ACC112 (cell line): ENCODE results near the gene HOXB4.
"Not testable (repeated sequence)": the region's sequence is repeated elsewhere in the genome, so short reads cannot be mapped to it uniquely, and the experiment has no call there.

Experiments
- H2AFZ ChIP-seq: fragments of 200-600 bp; sonication (generic); one replicate; pipeline ENCODE4 v1.6.0; 2017; ENCODE audit warnings: antibody characterized with exemption, low read length; ENCODE audit not compliant: unreplicated experiment
- H3K27ac ChIP-seq: fragments of 200-600 bp; sonication (generic); 2 replicates; pipeline ENCODE4 v1.5.1; 2014; ENCODE audit warnings: low read depth, mild to moderate bottlenecking, antibody characterized with exemption, low read length, moderate library complexity
- H3K27me3 ChIP-seq: fragments of 200-600 bp; sonication (generic); 2 replicates; pipeline ENCODE4 v1.6.1; 2014; ENCODE audit warnings: mild to moderate bottlenecking, antibody characterized with exemption, low read length, moderate library complexity, mixed read lengths; ENCODE audit not compliant: insufficient read depth
- H3K36me3 ChIP-seq: fragments of 200-600 bp; sonication (generic); 2 replicates; pipeline ENCODE4 v1.6.1; 2016; ENCODE audit warnings: mild to moderate bottlenecking, antibody characterized with exemption, low read length, moderate library complexity, mixed read lengths; ENCODE audit not compliant: insufficient read depth
- H3K4me1 ChIP-seq: fragments of 200-600 bp; sonication (generic); one replicate; pipeline ENCODE4 v1.6.1; 2016; ENCODE audit warnings: low read length, mixed read lengths; ENCODE audit not compliant: insufficient read depth, unreplicated experiment, control insufficient read depth
- H3K4me3 ChIP-seq: fragments of 200-600 bp; sonication (generic); 2 replicates; pipeline ENCODE4 v1.5.1; 2014; ENCODE audit warnings: mild to moderate bottlenecking, low read depth, low read length
- H3K79me2 ChIP-seq: fragments of 200-600 bp; sonication (generic); one replicate; pipeline ENCODE4 v1.6.0; 2016; ENCODE audit warnings: low read length; ENCODE audit not compliant: control insufficient read depth, unreplicated experiment, insufficient read depth

The HOXB4 gene

DNA sequence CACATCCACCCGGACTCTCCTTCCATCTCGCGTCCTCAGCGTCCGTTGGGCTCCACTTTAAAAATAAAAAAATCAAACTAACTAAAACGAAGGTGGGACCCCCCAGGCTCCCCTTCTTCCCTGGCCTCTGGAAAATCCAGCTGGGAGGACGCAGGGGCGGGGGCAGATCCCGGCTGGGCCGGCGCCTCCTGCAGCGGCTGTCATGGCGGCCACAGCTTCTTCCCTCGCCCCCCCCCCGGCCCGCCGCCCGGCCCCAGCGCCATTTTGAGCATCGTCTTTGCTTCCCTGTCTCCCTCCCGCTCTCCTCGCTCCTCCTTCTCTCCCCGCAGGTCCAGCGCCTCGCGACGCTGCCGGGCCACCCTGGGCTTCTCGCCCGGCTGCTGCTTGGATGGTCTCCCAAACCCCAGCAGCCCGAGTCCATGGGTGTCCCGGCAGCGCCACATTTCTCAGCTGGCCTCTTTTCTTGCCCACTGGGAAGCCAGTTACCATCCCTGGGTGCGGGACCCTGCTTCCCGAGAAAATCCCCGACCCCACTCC is 36.5 kb downstream of the HOXB4 start:
- no peaks in the 10 kb centered on the region for H3K4me1 ChIP-seq
- H2AFZ ChIP-seq, result peak overlapping the region; percentile 11
- no peak overlapping the region for H3K27ac ChIP-seq
- H3K79me2 ChIP-seq, result no peaks in the 10 kb centered on the region
- no peaks in the 10 kb centered on the region for H3K36me3 ChIP-seq
- peaks cover 86% of the 10 kb centered on the region for H3K27me3 ChIP-seq
- H3K4me3 ChIP-seq, result peak overlapping the region; percentile 42; the same call in 1 of the 2 replicates

DNA sequence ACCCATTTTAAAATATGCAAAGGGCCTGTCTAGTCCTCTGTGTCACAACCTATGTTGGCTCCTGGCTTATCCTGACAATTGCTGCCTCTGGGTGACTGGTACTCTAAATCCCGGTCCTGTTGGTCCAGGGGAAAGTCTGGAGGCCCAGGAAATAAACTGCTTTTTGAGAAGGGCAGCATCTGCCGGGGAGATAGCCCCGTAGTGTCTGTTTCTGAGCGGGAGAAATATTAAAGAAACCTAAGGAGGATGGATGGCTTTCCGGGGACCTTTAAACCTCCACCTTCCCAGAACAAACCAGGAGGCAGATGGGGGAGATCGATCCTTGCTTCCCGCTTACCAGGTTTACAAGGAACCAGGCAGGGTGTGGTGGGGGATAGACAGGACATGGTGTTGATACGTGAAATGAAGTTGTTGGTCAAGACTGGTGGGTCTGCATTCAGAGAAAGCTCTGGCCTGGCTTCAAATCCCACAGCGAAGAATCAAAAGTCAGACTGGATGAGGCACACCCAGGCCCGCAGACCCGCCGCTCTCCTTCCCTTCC is 37.0 kb downstream of the HOXB4 start:
- Histone ChIP-seq H2AFZ (peak overlapping the region; percentile 11), H3K79me2 (no peaks in the 10 kb centered on the region), H3K27me3 (peaks cover 84% of the 10 kb centered on the region), H3K36me3 (no peaks in the 10 kb centered on the region), H3K4me1 (no peaks in the 10 kb centered on the region), H3K4me3 (peak overlapping the region; percentile 42; the same call in 1 of the 2 replicates), H3K27ac (no peak overlapping the region)

DNA sequence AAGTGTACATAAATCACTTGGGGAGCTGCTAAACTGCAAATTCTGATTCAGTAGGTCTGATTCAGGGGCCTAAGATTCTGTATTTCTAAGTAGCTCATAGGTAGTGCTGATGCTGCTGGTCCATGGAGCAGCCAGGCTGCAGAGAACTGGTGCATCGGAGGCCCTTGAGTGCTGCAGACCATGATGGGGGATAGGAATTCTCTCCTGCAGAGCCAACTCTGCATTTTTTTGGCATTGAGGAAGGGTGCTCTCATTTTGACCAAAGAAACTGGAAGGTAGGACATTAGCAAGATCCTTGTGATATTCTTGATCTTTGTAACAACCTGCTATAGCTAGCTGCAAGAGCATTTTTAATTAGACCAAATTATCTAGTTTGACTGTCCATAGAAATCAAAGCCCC is 37.9 kb downstream of the HOXB4 start:
- H3K79me2 ChIP-seq, result no peaks in the 10 kb centered on the region
- no peaks in the 10 kb centered on the region for H3K36me3 ChIP-seq
- peaks cover 81% of the 10 kb centered on the region for H3K27me3 ChIP-seq
- no peak overlapping the region for H3K27ac ChIP-seq
- H3K4me3 ChIP-seq, result no peak overlapping the region
- no peak overlapping the region for H2AFZ ChIP-seq
- H3K4me1 ChIP-seq, result no peaks in the 10 kb centered on the region

DNA sequence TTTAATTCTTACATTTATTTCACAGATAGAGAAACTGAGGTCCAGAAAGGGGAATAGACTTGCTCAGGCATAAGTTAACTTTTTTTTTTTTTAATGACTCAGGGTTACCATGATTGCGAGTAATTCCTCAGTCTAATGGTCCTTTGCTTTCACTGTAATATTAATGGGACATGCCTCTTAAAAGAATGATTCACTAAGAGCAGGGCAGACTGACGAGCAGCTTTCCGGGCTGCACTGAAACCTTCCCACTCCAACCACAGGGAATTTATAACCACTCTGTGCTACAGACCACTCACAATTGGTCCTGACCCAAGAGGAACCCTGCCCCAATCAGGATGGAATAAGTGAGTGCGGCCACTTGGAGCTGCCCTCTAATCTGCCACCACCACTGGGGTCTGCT is 39.0 kb downstream of the HOXB4 start:
- Histone ChIP-seq H3K4me3 (no peak overlapping the region), H3K79me2 (no peaks in the 10 kb centered on the region), H3K36me3 (no peaks in the 10 kb centered on the region), H3K27ac (no peak overlapping the region), H2AFZ (no peak overlapping the region), H3K27me3 (peaks cover 75% of the 10 kb centered on the region), H3K4me1 (no peaks in the 10 kb centered on the region)

DNA sequence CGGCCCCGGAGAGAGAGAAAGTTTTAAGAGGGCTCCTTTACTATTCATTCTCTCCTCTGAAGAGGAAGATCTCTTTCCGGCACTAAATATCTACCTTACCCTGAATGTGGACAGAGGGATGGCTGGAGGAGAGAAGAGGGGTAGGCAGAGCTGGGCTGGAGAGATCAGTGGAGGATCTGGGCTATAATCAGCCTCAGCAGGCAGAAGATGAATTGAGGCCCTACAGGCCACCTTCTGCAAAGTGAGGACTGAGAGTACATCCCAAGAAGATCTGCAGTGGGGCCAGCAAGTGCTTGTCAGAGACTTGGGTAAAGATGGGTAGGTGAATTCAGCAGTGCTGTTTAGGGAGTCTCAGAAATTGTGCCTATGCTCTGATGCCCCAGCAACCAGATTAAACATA is 40.8 kb downstream of the HOXB4 start:
- Histone ChIP-seq H3K4me3 (no peak overlapping the region), H3K79me2 (no peaks in the 10 kb centered on the region), H3K27ac (no peak overlapping the region), H2AFZ (no peak overlapping the region), H3K27me3 (peaks cover 72% of the 10 kb centered on the region), H3K36me3 (no peaks in the 10 kb centered on the region), H3K4me1 (no peaks in the 10 kb centered on the region)

DNA sequence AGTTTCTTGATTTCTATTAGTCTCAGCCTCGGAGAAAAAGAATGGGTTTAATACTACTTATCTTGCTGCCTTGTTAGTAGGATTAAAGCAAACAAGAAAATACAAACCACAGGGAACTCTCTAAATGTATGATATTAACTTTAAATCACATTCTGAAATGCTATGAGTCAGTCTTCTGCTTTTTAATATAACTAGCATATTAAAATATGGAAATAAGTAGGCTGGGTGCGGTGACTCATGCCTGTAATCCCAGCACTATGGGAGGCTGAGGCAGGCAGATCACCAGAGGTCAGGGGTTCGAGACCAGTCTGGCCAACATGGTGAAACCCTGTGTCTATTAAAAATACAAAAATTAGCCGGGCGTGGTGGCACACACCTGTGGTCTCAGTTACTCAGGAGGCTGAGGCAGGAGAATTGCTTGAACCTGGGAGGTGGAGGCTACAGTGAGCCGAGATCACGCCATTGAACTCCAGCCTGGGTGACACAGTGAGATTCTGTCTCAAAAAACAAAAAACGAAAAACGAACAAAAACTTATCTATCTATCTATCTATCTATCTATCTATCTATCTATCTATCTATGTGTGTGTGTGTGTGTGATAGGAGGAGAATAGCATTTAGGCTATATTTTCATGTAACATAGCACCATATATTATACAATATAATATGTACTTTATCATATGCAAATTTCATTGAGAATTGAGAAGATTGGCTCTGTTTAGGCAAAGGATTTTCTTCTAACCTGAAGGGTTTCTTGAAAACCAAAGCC is 42.2 kb downstream of the HOXB4 start:
- H3K4me1 ChIP-seq, H3K4me3 ChIP-seq, H2AFZ ChIP-seq, H3K27ac ChIP-seq, H3K79me2 ChIP-seq, H3K36me3 ChIP-seq: not testable (repeated sequence)
- H3K27me3 ChIP-seq, result peaks cover 72% of the 10 kb centered on the region

DNA sequence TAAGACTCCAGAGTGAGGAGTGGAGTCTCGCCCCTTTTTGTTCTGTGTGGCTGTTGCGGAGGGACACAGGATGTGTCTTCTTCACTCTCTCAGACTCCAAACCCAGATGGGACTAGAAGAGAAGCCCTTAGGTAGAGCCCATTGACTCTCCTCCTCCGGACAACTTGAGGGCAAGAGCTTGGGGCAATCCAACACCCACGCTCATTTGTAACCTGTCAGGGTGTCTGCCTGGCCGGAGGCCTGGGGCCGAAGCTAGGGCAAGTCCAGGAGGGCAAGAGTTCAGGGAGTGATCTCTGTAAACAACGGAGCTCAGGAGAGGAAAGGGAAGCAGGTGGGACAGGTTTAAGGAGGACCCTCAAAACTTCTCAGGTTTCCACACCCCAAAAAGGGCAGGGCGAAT is 45.9 kb downstream of the HOXB4 start:
- H2AFZ ChIP-seq, result no peak overlapping the region
- peaks cover 83% of the 10 kb centered on the region for H3K27me3 ChIP-seq
- no peak overlapping the region for H3K27ac ChIP-seq
- no peaks in the 10 kb centered on the region for H3K4me1 ChIP-seq
- no peak overlapping the region for H3K4me3 ChIP-seq
- no peaks in the 10 kb centered on the region for H3K79me2 ChIP-seq
- H3K36me3 ChIP-seq, result no peaks in the 10 kb centered on the region

DNA sequence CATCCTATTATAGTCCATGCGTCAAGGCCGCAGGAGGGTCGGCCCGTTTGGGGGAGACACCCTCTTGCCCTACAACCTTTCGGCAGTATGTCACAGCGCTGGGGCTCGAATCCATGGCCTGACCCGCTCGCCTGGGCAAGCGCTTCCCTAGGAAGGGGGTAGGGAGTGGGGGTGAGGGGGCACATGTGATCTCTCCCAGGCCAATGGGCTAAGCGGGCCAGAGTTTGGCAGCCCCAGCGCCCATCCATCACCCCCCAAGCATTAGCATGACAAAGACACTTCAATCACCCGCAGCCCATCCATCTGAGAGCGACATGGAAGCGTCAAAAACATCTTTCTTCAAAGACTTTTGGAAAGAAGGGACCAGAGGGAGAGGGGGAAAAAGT is 47.3 kb downstream of the HOXB4 start, which contains the start of gene HOXB1:
Gene HOXB1 (minus strand): TSS at position 125 of the 386 bp plus-strand sequence. CDS start 107 bp downstream, at position 18.
- no peaks in the 10 kb centered on the region for H3K36me3 ChIP-seq
- H3K79me2 ChIP-seq, result no peaks in the 10 kb centered on the region
- no peak within 1 kb of the TSS for H3K4me3 ChIP-seq
- H3K4me1 ChIP-seq, result no peaks in the 10 kb centered on the region
- H3K27ac ChIP-seq, result no peak within 1 kb of the TSS
- no peak within 1 kb of the TSS for H2AFZ ChIP-seq
- peaks cover 88% of the 10 kb centered on the region for H3K27me3 ChIP-seq

DNA sequence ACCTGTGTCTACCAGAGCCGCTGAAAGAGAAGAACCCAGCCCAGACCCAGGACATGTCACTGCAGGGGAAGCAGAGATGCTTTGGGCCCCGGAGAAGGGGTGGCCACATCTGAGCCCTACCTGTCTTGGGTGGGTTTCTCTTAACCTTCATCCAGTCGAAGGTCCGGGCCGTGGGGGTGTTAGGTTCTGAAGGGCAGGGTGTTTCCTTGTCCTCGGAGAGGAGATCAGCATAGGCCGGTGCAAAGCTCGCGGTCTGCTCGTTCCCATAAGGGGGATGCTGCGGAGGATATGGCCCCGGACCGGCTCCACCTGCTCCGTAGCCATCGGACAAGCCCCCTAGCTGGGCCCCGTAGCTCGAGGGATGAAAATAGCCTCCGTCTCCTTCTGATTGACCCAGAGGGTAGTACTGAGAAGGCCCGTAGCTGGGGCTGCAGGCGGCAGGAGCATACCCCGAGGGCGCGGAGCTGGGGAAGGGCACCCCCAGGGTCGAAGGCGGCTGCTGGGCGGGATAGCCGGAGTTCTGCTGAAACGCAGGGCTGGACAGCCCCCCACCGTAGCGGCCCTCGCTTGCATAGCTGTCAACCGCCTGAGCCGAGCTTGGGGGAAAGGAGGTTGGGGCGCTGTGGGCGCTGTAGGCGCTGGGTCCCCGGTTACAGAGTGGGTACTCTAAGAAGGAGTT is 47.8 kb downstream of the HOXB4 start:
- H3K36me3 ChIP-seq, result no peaks in the 10 kb centered on the region
- no peak overlapping the region for H3K27ac ChIP-seq
- no peaks in the 10 kb centered on the region for H3K4me1 ChIP-seq
- H3K79me2 ChIP-seq, result no peaks in the 10 kb centered on the region
- H3K27me3 ChIP-seq, result peaks cover 89% of the 10 kb centered on the region
- H2AFZ ChIP-seq, result no peak overlapping the region
- no peak overlapping the region for H3K4me3 ChIP-seq

DNA sequence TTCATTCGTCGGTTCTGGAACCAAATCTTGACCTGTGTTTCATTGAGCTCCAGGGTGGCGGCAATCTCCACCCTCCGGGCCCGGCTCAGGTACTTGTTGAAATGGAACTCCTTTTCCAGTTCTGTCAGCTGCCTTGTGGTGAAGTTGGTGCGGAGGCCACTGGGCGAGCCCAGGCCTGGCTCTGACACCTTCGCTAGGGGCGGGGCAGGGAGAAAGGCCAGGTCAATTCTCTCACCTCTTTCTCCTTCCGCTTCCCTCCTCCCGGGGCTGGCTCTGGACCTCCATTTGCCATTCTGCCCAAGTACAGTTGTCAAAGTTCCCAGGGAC is 48.5 kb downstream of the HOXB4 start:
- no peaks in the 10 kb centered on the region for H3K4me1 ChIP-seq
- H3K27me3 ChIP-seq, result peaks cover 96% of the 10 kb centered on the region
- no peaks in the 10 kb centered on the region for H3K79me2 ChIP-seq
- H2AFZ ChIP-seq, result no peak overlapping the region
- no peaks in the 10 kb centered on the region for H3K36me3 ChIP-seq
- H3K27ac ChIP-seq, result no peak overlapping the region
- H3K4me3 ChIP-seq, result no peak overlapping the region
